CD8-positive, alpha-beta memory T cell (primary cell): ENCODE measurements around the gene SH2D3C. TPM values are rescaled to one million over a fixed set of nuclear protein-coding genes. Genes with fewer than 3 reads are reported as not detected.
A peak's percentile ranks its signal among the peaks of the same experiment; 100 is the strongest.

Source experiments
- CTCF ChIA-PET: fragments of 350-600 bp; sonication (Branson Sonifier 250); formaldehyde crosslinking; loops from one replicate; lab custom pipeline; 2021; ENCODE audit warnings: antibody characterized with exemption; lab: Charles Lee
- POLR2A ChIA-PET: fragments of 350-600 bp; sonication (Branson Sonifier 250); formaldehyde crosslinking; loops from one replicate; lab custom pipeline; 2021; ENCODE audit warnings: antibody characterized with exemption; lab: Charles Lee
- DNase-seq, 5 donors: peaks; one replicate each; pipeline versions ENCODE4 v3.0.0 to v3.0.0-alpha.2; 2020 to 2022; ENCODE audit warnings: mixed read lengths in 1 of 5
- H3K27ac ChIP-seq: one replicate; pipeline ENCODE4 v1.7.0; 2013; ENCODE audit warnings: low read depth, mild to moderate bottlenecking, low read length, moderate library complexity
- H3K27me3 ChIP-seq: 2 replicates; pipeline ENCODE4 v1.7.0; 2013; ENCODE audit warnings: low read length, mild to moderate bottlenecking; ENCODE audit not compliant: insufficient read depth, poor library complexity, severe bottlenecking
- H3K36me3 ChIP-seq: 2 replicates; pipeline ENCODE4 v1.7.0; 2013; ENCODE audit warnings: mild to moderate bottlenecking, low read length, moderate library complexity; ENCODE audit not compliant: insufficient read depth
- H3K4me1 ChIP-seq: 2 replicates; pipeline ENCODE4 v1.7.0; 2013; ENCODE audit warnings: mild to moderate bottlenecking, low read length, moderate library complexity; ENCODE audit not compliant: insufficient read depth
- H3K4me3 ChIP-seq: 2 replicates; pipeline ENCODE4 v1.7.0; 2013; ENCODE audit warnings: mild to moderate bottlenecking, low read length
- H3K9me3 ChIP-seq: 2 replicates; pipeline ENCODE4 v1.7.0; 2013; ENCODE audit warnings: mild to moderate bottlenecking, low read length
- H3K27ac Mint-ChIP-seq, 8 donors: one replicate each; pipeline ENCODE4 v1.8.0; 2020 to 2021; ENCODE audit warnings: mixed read lengths in 8 of 8, mild to moderate bottlenecking in 6 of 8, inconsistent platforms in 3 of 8, moderate library complexity in 3 of 8
- H3K27me3 Mint-ChIP-seq, 2 donors: one replicate each; pipeline ENCODE4 v1.8.0; 2020 to 2021; ENCODE audit warnings: mixed read lengths in 2 of 2, mild to moderate bottlenecking in 1 of 2, moderate library complexity in 1 of 2
- H3K36me3 Mint-ChIP-seq, 3 donors: one replicate each; pipeline ENCODE4 v1.8.0; 2020 to 2021; ENCODE audit warnings: mixed read lengths in 3 of 3, inconsistent platforms in 1 of 3, mild to moderate bottlenecking in 1 of 3
- H3K4me1 Mint-ChIP-seq, 3 donors: one replicate each; pipeline ENCODE4 v1.8.0; 2020 to 2021; ENCODE audit warnings: mixed read lengths in 3 of 3, inconsistent platforms in 1 of 3, mild to moderate bottlenecking in 1 of 3
- H3K4me3 Mint-ChIP-seq, 7 donors: one replicate each; pipeline ENCODE4 v1.8.0; 2020 to 2021; ENCODE audit warnings: mixed read lengths in 7 of 7, mild to moderate bottlenecking in 6 of 7, moderate library complexity in 4 of 7, inconsistent platforms in 2 of 7
- H3K9me3 Mint-ChIP-seq, 5 donors: one replicate each; pipeline ENCODE4 v1.8.0; 2020 to 2022; ENCODE audit warnings: mixed read lengths in 5 of 5, mild to moderate bottlenecking in 3 of 5, moderate library complexity in 2 of 5, inconsistent platforms in 1 of 5
- polyA plus RNA-seq: library from polyadenylated mRNA; unstranded; fragments of 300-500 nt; fragmentation: Illumina TruSeq; gene quantifications from one replicate; pipeline ENCODE4 v1.2.3, GENCODE V29; 2021
- total RNA-seq, 2 experiments: library from RNA; stranded (reverse); gene quantifications; one replicate each; pipeline ENCODE4 v1.2.3, GENCODE V29; 2021

Gene SH2D3C
- total and polyA plus RNA-seq, 3 experiments from 2014 or later = 13.9 to 50.7 (median 14.1) TPM

DNA sequence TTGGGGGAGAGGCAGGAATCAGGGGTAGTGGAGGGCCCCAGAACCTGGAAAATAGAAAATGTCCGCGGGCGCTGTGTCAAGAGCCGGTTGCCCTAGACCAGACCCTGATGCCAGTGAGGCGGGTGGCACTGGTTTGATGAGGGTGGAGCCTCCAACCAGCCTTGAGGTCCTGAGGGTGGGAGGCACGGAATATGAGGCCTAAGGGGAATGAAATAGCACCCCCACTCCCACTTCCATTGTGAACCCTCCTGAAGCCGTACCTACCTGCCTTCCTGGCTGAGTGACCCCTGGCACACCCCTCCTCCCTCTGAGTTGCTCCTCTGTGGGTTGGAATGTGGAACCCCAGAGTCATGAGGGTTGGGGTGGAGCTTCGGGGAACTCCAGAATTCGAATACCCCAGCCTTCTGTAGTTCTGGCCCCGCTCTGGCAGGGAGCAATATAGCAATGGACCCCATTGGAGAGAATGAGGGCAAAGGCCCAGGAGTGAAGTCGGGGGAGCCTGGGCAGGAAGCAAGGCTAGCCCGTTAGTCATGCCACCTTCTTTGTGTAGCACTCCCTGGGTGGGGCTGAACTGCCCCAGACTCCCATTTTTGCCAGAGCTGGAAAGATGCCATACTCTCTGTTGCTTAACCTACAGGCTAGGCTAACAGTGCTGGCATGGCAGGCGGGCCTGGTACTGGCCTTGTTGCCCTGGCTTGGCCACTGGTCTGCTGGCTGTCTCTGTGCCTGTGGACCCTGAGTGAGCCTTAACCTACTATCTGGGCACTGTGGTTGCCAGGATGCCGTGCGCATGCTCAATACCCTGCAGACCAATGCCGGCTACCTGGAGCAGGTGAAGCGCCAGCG is 25.3 kb upstream of the SH2D3C start:
- Mint-ChIP-seq H3K4me3 (peak overlapping the region; percentile 91 to 98 (median 93)), H3K27me3 (peaks cover 0 to 1% of the 10 kb centered on the region in 2 donors), H3K27ac (peak overlapping the region; percentile 81 to 100 (median 94))

DNA sequence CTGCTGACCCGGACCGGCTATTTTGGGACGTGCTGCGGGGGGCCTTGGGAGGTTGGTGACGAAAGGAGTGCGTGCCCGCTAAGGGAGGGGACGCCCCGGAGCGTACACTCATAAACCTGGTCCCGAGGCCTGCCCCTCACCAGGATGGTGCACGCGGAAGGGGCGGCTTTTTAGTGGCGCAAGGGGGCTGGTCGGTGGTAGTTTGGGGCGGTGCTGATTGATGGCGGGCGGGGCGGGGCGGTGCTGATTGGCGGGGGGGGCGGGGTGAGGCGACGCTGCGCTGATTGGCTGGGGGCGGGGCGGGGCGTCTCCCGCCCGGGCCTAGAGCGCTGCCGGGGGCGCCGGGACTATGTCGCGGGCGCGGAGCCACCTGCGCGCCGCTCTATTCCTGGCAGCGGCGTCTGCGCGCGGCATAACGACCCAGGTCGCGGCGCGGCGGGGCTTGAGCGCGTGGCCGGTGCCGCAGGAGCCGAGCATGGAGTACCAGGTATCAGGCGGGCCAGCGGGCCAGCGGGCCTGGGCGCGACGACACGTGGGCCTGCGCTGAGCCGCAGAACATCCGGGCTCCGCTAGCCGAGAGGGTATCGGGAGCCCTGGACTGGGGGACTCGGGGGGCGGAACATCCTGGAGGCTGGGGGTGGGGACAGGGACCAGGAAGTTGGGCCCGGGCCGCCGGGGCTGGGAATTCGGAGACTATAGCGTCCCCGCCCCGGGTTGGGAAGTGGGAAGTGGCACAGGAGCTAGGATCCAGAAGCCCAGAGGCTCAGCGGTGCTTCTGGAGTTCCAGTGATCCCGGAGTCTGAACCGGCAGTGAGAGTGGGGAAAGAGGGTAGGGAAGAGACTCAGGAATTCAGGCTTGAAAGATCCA is 24.3 kb upstream of the SH2D3C start, which contains the start of gene FPGS:
TSS of gene FPGS (plus strand) at position 307 of the 868 bp plus-strand sequence. CDS start at position 350, 43 bp downstream.
- Histone ChIP-seq H3K27me3 (no peaks in the 10 kb centered on the region), H3K27ac (peak within 1 kb of the TSS; percentile 90), H3K9me3 (no peaks in the 10 kb centered on the region), H3K4me1 (peaks cover 20% of the 10 kb centered on the region), H3K4me3 (peak within 1 kb of the TSS; percentile 97), H3K36me3 (no peaks in the 10 kb centered on the region)
- no peaks in the 10 kb centered on the region for H3K9me3 Mint-ChIP-seq
- peaks cover 0 to 1% of the 10 kb centered on the region in 2 donors for H3K27me3 Mint-ChIP-seq
- H3K4me3 Mint-ChIP-seq = peak within 1 kb of the TSS; percentile 91 to 98 (median 93)
- ChIA-PET POLR2A (interaction anchor here (1.0 to 1.7 kb wide), 2 partner anchors 10 to 18 kb away, joined by 5 to 10 read pairs; partner anchors contain the start of gene CDK9), CTCF (interaction anchor here (0.9 to 3.3 kb wide), 5 partner anchors 14 to 119 kb away, joined by 3 to 16 read pairs (median 5); no protein-coding TSS in a partner anchor)
- H3K36me3 Mint-ChIP-seq = peaks cover 0 to 23% (median 5%) of the 10 kb centered on the region in 3 donors
- DNase-seq = peak; percentile 79 to 91 (median 85)
- H3K4me1 Mint-ChIP-seq = peaks cover 20 to 46% (median 28%) of the 10 kb centered on the region in 3 donors
- H3K27ac Mint-ChIP-seq = peak within 1 kb of the TSS; percentile 81 to 100 (median 94)

More for the DNA sequence above, 25.3 kb upstream of the SH2D3C start:
- DNase-seq = peak in 1 of 5 donors; percentile 55
- H3K4me3 ChIP-seq = peak overlapping the region; percentile 97
- no peaks in the 10 kb centered on the region for H3K9me3 ChIP-seq
- ChIA-PET CTCF (interaction anchor here (1.0 to 3.3 kb wide), 3 partner anchors 62 to 82 kb away, joined by 3 to 16 read pairs (median 3); no protein-coding TSS in a partner anchor), POLR2A (no interaction called here)
- peaks cover 0 to 31% (median 5%) of the 10 kb centered on the region in 3 donors for H3K36me3 Mint-ChIP-seq
- peaks cover 8% of the 10 kb centered on the region for H3K36me3 ChIP-seq
- no peaks in the 10 kb centered on the region for H3K27me3 ChIP-seq
- peak overlapping the region; percentile 90 for H3K27ac ChIP-seq
- peaks cover 19% of the 10 kb centered on the region for H3K4me1 ChIP-seq
- no peaks in the 10 kb centered on the region for H3K9me3 Mint-ChIP-seq
- H3K4me1 Mint-ChIP-seq = peaks cover 20 to 38% (median 27%) of the 10 kb centered on the region in 3 donors

DNA sequence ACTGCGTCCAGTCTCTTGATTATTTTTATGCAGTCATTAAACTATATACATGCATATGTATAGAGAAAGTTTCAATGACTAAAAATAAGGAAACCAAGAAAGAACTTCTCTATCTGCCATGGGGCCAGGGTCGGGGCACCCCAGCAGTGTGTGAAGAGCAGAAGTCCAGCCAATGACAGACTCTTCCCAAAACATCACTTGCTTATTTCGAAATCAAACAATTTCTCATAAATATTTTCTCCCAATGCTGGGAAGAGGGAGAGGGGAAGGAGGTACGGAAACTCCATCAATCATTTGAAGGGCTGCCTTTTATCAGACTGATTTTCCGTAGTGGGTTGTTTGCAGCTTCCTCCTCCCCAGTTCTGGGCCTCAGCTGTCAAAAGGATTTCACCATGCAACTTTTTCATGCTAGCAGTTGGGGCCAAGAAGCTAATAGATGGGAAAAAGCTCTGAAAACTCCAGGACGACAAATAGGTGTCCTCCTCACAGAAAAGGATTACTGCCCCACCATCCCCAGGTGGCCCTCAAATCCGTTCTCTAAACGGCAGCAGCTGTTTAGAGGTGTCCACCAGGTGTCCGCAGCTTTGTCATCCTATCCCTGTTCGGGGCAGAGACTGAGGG is 23.6 kb upstream of the SH2D3C start:
- Histone ChIP-seq H3K27me3 (no peaks in the 10 kb centered on the region), H3K4me1 (peaks cover 27% of the 10 kb centered on the region), H3K36me3 (no peaks in the 10 kb centered on the region), H3K27ac (peak overlapping the region; percentile 39), H3K4me3 (peak overlapping the region; percentile 68), H3K9me3 (no peaks in the 10 kb centered on the region)
- Mint-ChIP-seq H3K36me3 (peaks cover 0 to 16% (median 5%) of the 10 kb centered on the region in 3 donors), H3K9me3 (no peaks in the 10 kb centered on the region), H3K27me3 (peaks cover 0 to 1% of the 10 kb centered on the region in 2 donors), H3K4me3 (peak overlapping the region; percentile 91 to 98 (median 93)), H3K4me1 (peaks cover 28 to 52% (median 32%) of the 10 kb centered on the region in 3 donors), H3K27ac (peak overlapping the region; percentile 70 to 92 (median 89))
- ChIA-PET CTCF (interaction anchor here (0.9 to 3.3 kb wide), 6 partner anchors 15 to 119 kb away, joined by 3 to 16 read pairs (median 5); no protein-coding TSS in a partner anchor), POLR2A (interaction anchor here (0.7 to 1.7 kb wide), 4 partner anchors 9 to 268 kb away, joined by 3 to 10 read pairs (median 6); partner anchors contain the start of genes CDK9 and ST6GALNAC6)
- no peak for DNase-seq

DNA sequence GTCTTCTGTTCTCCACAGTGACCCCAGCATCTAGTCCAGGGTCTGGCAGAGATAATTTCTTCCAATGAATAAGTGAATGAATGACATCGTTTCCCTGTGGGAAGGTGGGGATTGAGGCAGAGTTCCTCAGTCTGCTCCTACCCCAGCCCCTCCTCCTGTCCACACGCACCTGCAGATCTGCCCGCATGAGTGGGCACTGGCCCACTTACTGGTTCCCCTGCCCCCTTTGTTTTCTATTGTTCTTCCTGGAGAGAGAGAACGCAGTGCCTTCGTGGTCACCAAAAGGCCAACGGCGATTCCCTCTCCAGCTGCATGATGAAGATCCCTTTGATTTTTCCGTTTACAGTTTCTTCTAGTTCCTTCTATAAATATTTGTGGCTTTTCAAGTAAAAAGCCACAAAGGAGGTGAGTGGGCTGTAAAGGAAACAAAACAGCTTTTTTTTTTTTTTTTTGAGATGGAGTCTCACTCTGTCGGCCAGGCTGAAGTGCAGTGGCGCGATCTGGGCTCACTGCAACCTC is 18.4 kb upstream of the SH2D3C start:
- Mint-ChIP-seq H3K9me3 (no peaks in the 10 kb centered on the region), H3K4me3 (peak overlapping the region; percentile 50 to 85 (median 75)), H3K27ac (peak overlapping the region; percentile 40 to 93 (median 82)), H3K36me3 (peaks cover 0 to 17% (median 0%) of the 10 kb centered on the region in 3 donors), H3K4me1 (peaks cover 24 to 45% (median 25%) of the 10 kb centered on the region in 3 donors), H3K27me3 (no peaks in the 10 kb centered on the region)
- POLR2A ChIA-PET = interaction anchor here (0.5 to 2.4 kb wide), 5 partner anchors 9 to 249 kb away, joined by 3 to 9 read pairs (median 3); partner anchors contain the start of gene CDK9
- H3K36me3 ChIP-seq = no peaks in the 10 kb centered on the region
- H3K27me3 ChIP-seq = no peaks in the 10 kb centered on the region
- H3K9me3 ChIP-seq = no peaks in the 10 kb centered on the region
- H3K27ac ChIP-seq = no peak overlapping the region
- no peak for DNase-seq
- peak overlapping the region; percentile 42 for H3K4me3 ChIP-seq
- CTCF ChIA-PET = interaction anchor here (2.4 kb wide), 1 partner anchor 73 kb away, joined by 6 read pairs; no protein-coding TSS in a partner anchor
- H3K4me1 ChIP-seq = peaks cover 22% of the 10 kb centered on the region

DNA sequence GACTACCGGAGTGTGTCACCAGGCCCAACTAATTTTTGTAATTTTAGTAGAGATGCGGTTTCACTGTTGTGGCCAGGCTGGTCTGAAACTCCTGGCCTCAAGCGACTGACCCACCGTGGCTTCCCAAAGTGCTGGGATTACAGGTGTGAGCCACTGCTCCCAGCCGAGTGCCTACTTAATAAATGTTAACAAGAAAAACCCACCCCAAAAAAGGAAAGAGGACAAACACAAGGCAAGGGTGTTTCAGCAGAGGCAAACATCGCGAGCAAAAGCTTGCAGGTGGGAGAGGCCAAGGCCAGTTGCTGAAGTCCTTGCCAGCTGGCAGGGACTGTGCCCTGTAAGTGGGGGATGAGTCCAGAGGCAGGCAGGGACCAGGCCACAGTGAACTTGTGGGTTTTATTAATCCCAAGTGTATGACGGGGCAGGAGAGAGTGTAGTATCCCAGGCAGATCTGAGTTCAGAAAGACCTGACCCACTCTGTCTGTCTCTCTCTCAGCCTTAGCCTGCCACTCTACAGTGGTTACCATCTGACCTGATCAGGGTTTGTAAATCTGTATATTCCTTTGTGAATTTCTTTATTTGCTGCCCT is 17.9 kb upstream of the SH2D3C start:
- Histone ChIP-seq H3K4me3 (no peak overlapping the region), H3K27ac (no peak overlapping the region), H3K4me1 (peaks cover 22% of the 10 kb centered on the region), H3K9me3 (no peaks in the 10 kb centered on the region), H3K36me3 (no peaks in the 10 kb centered on the region), H3K27me3 (no peaks in the 10 kb centered on the region)
- Mint-ChIP-seq H3K4me1 (peaks cover 22 to 42% (median 24%) of the 10 kb centered on the region in 3 donors), H3K36me3 (peaks cover 0 to 21% (median 0%) of the 10 kb centered on the region in 3 donors), H3K27me3 (no peaks in the 10 kb centered on the region), H3K4me3 (peak overlapping the region; percentile 50 to 85 (median 75)), H3K9me3 (no peaks in the 10 kb centered on the region), H3K27ac (peak overlapping the region in 7 of 8 donors; percentile 40 to 93 (median 84))
- CTCF ChIA-PET = interaction anchor here (2.4 kb wide), 1 partner anchor 73 kb away, joined by 6 read pairs; no protein-coding TSS in a partner anchor
- POLR2A ChIA-PET = interaction anchor here (0.7 to 2.4 kb wide), 4 partner anchors 8 to 121 kb away, joined by 3 to 9 read pairs (median 4); partner anchors contain the start of gene CDK9
- no peak for DNase-seq

DNA sequence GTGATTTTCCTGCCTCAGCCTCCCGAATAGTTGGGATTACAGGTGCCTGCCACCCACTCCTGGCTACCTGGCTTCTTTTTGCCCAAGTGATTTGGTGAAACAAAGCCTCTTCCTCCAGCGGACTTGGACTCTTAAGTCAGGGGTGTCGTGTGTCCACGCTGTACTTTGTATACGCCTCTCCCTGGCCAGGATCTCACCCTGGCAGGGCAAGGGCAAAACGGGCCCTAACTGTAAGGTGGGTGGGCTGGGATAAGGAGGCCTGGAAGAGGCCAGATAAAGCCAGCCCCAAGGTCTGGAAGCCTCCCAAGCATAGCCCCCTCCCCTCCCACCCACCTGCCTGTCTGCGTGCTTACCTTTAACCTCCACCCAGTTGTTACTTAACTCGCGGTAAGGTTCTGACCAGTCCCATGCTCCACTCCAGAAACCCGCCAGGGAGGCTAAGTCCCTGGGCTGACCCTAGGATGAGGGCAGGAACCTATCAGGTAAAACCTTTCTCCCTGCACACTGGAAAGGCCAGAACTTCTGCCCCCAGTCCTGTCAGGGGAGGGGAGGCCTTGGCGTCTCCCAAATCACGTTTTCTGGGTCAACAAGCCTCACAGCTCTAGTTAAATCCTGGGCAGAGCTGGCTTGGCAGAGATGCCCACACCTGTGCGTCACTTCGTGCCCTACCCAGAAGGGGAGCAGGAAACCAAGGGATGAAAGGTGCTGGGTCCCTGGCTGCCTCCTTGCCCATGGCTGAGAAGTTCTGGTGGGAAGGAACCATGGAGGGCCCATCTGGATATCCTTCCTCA is 15.7 kb upstream of the SH2D3C start:
- peak overlapping the region in 1 of 8 donors; percentile 61 for H3K27ac Mint-ChIP-seq
- no peaks in the 10 kb centered on the region for H3K9me3 ChIP-seq
- no peak for DNase-seq
- H3K4me1 ChIP-seq = peaks cover 22% of the 10 kb centered on the region
- no peak overlapping the region for H3K4me3 Mint-ChIP-seq
- ChIA-PET POLR2A (no interaction called here), CTCF (interaction anchor here (1.0 to 1.7 kb wide), 2 partner anchors 76 kb away, joined by 3 to 12 read pairs; no protein-coding TSS in a partner anchor)
- no peaks in the 10 kb centered on the region for H3K27me3 ChIP-seq
- H3K27ac ChIP-seq = no peak overlapping the region
- H3K36me3 ChIP-seq = peaks cover 14% of the 10 kb centered on the region
- H3K4me3 ChIP-seq = no peak overlapping the region
- no peaks in the 10 kb centered on the region for H3K9me3 Mint-ChIP-seq
- no peaks in the 10 kb centered on the region for H3K27me3 Mint-ChIP-seq
- peaks cover 27 to 50% (median 32%) of the 10 kb centered on the region in 3 donors for H3K4me1 Mint-ChIP-seq
- peaks cover 5 to 40% (median 9%) of the 10 kb centered on the region in 3 donors for H3K36me3 Mint-ChIP-seq
